HepG2 (cell line): ENCODE data around the gene SPINK4. TPM values are rescaled to one million over a fixed set of nuclear protein-coding genes. Genes with fewer than 3 reads are reported as not detected.

Source experiments
- ELF4 ChIP-seq: sonication (generic); formaldehyde crosslinking; IDR thresholded peaks from 2 replicates; pipeline ENCODE4 v1.5.0; 2020; ENCODE audit warnings: missing genetic modification reagents, mild to moderate bottlenecking, moderate library complexity, borderline replicate concordance
- HDAC6 ChIP-seq: fragments of 200-600 bp; sonication (generic); IDR thresholded peaks from 2 replicates; pipeline ENCODE4 v1.7.0; 2017; ENCODE audit warnings: mild to moderate bottlenecking, antibody characterized with exemption, low read length, low read depth
- JUND ChIP-seq: sonication (generic); formaldehyde crosslinking; IDR thresholded peaks from 2 replicates; pipeline ENCODE4 v1.8.0; 2022; ENCODE audit warnings: mild to moderate bottlenecking, missing genetic modification reagents
- RORA ChIP-seq: sonication (generic); formaldehyde crosslinking; IDR thresholded peaks from 2 replicates; pipeline ENCODE4 v1.5.0; 2020; ENCODE audit warnings: mild to moderate bottlenecking, missing genetic modification reagents, moderate library complexity
- ZFX ChIP-seq: sonication (generic); formaldehyde crosslinking; IDR thresholded peaks from 2 replicates; pipeline ENCODE4 v1.4.0; 2020; ENCODE audit warnings: mild to moderate bottlenecking, low read depth, missing genetic modification reagents, moderate library complexity
- ZNF225 ChIP-seq: sonication (generic); formaldehyde crosslinking; IDR thresholded peaks from 2 replicates; pipeline ENCODE4 v1.4.0; 2020; ENCODE audit warnings: mild to moderate bottlenecking, missing genetic modification reagents
- ZNF282 ChIP-seq: fragments of 450-650 bp; IDR thresholded peaks from 2 replicates; pipeline ENCODE4 v1.6.1; 2018; ENCODE audit not compliant: partially characterized antibody
- ZNF432 ChIP-seq: sonication (generic); formaldehyde crosslinking; IDR thresholded peaks from 2 replicates; pipeline ENCODE4 v1.5.0; 2020; ENCODE audit warnings: missing genetic modification reagents, mild to moderate bottlenecking, borderline replicate concordance
- ZNF772 ChIP-seq: sonication (generic); formaldehyde crosslinking; IDR thresholded peaks from 2 replicates; pipeline ENCODE4 v1.5.0; 2020; ENCODE audit warnings: mild to moderate bottlenecking, missing genetic modification reagents
- polyA plus RNA-seq, 8 experiments: library from polyadenylated mRNA; depleted of rRNA in 3 of 8; stranded (reverse) in 7 of 8; unstranded in 1 of 8; fragments of >200 nt; fragmentation: Illumina TruSeq in 4 of 8; extraction: Trizol in 4 of 8; gene quantifications; 2 replicates each; pipeline versions ENCODE4 v1.2.1 to v1.2.3, GENCODE V29; 2011 to 2016; ENCODE audit warnings: low read depth in 4 of 8, missing spikeins in 1 of 8, mixed read lengths in 1 of 8; ENCODE audit not compliant: insufficient read depth in 1 of 8
- total RNA-seq, 5 experiments: library from RNA; depleted of rRNA; stranded (reverse); fragments of >200 nt; fragmentation: Illumina TruSeq; extraction: Trizol; gene quantifications; 2 replicates each; pipeline ENCODE4 v1.2.3, GENCODE V29; 2016; ENCODE audit warnings: low read depth in 1 of 5
- TF ChIP-seq, protein P1 (sequence below): sonication (generic); formaldehyde crosslinking; IDR thresholded peaks from 2 replicates; pipeline ENCODE4; 2020; ENCODE audit warnings: missing genetic modification reagents, mild to moderate bottlenecking, borderline replicate concordance
- TF ChIP-seq, protein P2 (sequence below): sonication (generic); formaldehyde crosslinking; IDR thresholded peaks from 2 replicates; pipeline ENCODE4 v1.5.0; 2020; ENCODE audit warnings: mild to moderate bottlenecking, missing genetic modification reagents, borderline replicate concordance
- TF ChIP-seq, protein P3 (sequence below): sonication (generic); formaldehyde crosslinking; IDR thresholded peaks from 2 replicates; pipeline ENCODE4 v1.4.0; 2020; ENCODE audit warnings: missing genetic modification reagents

SPINK4 gene
- total and polyA plus RNA-seq, 2 of the 13 experiments (the other 11 are each of a cell fraction or from before 2014, with no cell fraction given), result 0.53 to 3.4 TPM

DNA sequence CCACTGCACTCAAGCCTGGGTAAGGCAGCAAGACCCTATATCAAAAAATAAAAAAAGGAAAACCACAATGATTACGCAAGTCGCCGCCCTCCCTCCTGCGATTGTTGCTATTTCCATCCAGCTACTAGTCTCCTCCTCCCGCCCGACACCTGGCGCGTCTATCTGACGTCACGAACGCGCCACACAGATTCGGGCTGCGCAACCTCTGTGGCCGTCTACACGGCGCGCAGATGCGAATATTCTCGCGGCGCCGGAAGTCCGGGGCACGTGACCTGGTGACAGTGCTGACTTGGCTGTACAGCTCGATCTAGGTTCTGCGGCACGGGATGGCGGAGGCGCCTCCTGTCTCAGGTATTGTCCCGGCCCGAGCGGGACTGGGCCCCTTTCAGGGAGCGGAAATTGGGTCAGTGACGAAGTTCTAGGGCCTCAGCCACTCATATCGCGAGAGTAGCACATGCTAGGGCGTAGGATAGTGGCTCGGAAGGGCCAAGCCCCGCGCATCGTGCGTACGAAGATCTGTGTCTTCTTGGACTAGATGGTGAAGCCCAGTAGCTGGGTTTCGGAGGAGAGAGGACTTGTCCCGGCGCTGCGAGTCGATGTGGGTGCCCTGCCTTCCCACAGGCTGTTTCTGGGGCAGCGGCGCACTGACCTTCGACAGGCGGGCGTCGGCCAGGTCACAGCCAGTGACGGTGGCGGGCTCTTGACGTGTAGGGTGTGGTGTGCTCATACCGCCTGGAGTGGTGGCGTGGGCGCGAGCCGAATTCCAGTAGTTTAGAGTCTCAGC lies 50.5 kb downstream of the SPINK4 start, which contains the start of gene NFX1 (continued):
- TF ChIP-seq, protein P1, sequence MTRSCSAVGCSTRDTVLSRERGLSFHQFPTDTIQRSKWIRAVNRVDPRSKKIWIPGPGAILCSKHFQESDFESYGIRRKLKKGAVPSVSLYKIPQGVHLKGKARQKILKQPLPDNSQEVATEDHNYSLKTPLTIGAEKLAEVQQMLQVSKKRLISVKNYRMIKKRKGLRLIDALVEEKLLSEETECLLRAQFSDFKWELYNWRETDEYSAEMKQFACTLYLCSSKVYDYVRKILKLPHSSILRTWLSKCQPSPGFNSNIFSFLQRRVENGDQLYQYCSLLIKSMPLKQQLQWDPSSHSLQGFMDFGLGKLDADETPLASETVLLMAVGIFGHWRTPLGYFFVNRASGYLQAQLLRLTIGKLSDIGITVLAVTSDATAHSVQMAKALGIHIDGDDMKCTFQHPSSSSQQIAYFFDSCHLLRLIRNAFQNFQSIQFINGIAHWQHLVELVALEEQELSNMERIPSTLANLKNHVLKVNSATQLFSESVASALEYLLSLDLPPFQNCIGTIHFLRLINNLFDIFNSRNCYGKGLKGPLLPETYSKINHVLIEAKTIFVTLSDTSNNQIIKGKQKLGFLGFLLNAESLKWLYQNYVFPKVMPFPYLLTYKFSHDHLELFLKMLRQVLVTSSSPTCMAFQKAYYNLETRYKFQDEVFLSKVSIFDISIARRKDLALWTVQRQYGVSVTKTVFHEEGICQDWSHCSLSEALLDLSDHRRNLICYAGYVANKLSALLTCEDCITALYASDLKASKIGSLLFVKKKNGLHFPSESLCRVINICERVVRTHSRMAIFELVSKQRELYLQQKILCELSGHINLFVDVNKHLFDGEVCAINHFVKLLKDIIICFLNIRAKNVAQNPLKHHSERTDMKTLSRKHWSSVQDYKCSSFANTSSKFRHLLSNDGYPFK (CRISPR knock-in tag), result peak; percentile 93; the same call in 1 of the 2 replicates
- TF ChIP-seq ZNF225 (CRISPR knock-in tag) (peak; percentile 52; the same call in 1 of the 2 replicates), ZNF282 (no peak), ZNF432 (CRISPR knock-in tag) (no peak; the same call in 1 of the 2 replicates), ELF4 (no peak; the same call in 1 of the 2 replicates), HDAC6 (no peak), RORA (CRISPR knock-in tag) (no peak), ZFX (CRISPR knock-in tag) (peak; percentile 85), JUND (no peak), ZNF772 (CRISPR knock-in tag) (peak; percentile 96)
- TF ChIP-seq, protein P2, sequence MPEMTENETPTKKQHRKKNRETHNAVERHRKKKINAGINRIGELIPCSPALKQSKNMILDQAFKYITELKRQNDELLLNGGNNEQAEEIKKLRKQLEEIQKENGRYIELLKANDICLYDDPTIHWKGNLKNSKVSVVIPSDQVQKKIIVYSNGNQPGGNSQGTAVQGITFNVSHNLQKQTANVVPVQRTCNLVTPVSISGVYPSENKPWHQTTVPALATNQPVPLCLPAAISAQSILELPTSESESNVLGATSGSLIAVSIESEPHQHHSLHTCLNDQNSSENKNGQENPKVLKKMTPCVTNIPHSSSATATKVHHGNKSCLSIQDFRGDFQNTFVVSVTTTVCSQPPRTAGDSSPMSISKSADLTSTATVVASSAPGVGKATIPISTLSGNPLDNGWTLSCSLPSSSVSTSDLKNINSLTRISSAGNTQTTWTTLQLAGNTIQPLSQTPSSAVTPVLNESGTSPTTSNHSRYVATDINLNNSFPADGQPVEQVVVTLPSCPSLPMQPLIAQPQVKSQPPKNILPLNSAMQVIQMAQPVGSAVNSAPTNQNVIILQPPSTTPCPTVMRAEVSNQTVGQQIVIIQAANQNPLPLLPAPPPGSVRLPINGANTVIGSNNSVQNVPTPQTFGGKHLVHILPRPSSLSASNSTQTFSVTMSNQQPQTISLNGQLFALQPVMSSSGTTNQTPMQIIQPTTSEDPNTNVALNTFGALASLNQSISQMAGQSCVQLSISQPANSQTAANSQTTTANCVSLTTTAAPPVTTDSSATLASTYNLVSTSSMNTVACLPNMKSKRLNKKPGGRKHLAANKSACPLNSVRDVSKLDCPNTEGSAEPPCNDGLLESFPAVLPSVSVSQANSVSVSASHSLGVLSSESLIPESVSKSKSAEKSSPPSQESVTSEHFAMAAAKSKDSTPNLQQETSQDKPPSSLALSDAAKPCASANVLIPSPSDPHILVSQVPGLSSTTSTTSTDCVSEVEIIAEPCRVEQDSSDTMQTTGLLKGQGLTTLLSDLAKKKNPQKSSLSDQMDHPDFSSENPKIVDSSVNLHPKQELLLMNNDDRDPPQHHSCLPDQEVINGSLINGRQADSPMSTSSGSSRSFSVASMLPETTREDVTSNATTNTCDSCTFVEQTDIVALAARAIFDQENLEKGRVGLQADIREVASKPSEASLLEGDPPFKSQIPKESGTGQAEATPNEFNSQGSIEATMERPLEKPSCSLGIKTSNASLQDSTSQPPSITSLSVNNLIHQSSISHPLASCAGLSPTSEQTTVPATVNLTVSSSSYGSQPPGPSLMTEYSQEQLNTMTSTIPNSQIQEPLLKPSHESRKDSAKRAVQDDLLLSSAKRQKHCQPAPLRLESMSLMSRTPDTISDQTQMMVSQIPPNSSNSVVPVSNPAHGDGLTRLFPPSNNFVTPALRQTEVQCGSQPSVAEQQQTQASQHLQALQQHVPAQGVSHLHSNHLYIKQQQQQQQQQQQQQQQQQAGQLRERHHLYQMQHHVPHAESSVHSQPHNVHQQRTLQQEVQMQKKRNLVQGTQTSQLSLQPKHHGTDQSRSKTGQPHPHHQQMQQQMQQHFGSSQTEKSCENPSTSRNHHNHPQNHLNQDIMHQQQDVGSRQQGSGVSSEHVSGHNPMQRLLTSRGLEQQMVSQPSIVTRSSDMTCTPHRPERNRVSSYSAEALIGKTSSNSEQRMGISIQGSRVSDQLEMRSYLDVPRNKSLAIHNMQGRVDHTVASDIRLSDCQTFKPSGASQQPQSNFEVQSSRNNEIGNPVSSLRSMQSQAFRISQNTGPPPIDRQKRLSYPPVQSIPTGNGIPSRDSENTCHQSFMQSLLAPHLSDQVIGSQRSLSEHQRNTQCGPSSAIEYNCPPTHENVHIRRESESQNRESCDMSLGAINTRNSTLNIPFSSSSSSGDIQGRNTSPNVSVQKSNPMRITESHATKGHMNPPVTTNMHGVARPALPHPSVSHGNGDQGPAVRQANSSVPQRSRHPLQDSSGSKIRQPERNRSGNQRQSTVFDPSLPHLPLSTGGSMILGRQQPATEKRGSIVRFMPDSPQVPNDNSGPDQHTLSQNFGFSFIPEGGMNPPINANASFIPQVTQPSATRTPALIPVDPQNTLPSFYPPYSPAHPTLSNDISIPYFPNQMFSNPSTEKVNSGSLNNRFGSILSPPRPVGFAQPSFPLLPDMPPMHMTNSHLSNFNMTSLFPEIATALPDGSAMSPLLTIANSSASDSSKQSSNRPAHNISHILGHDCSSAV, result peak; percentile 89; the same call in 1 of the 2 replicates
- TF ChIP-seq, protein P3, sequence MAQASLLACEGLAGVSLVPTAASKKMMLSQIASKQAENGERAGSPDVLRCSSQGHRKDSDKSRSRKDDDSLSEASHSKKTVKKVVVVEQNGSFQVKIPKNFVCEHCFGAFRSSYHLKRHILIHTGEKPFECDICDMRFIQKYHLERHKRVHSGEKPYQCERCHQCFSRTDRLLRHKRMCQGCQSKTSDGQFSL (CRISPR knock-in tag), result 0 out of 2 replicates have a peak, but pooled peaks have one; percentile 18
